ENCODE measurements around the gene ZFAND3.

GRCh38 chr6:38163186-38164130, 343.9 kb downstream of the ZFAND3 start:
- TF ChIP-seq CTCF (IDR thresholded peaks at IDR 0.05 in 8 of 11, conservative IDR thresholded peaks at IDR 0.05 in 3 of 11) (no peak), POLR2A (IDR thresholded peaks at IDR 0.05) (no peak)

Measured in spleen (tissue), 7 donors.